Measurements from ENCODE around the gene NFKBIA.
"Not testable (repeated sequence)": the region's sequence is repeated elsewhere in the genome, so short reads cannot be mapped to it uniquely, and the experiment has no call there.

NFKBIA gene

GRCh38 chr14:35384455-35385041 lies 20.0 kb downstream of the NFKBIA start:
- no peak overlapping the region for H3K4me3 ChIP-seq (ENCODE audit: low read depth, low read length, poor library complexity, severe bottlenecking)
- H3K9me3 ChIP-seq (ENCODE audit: low read length): no peaks in the 10 kb centered on the region
- no peak overlapping the region for H3K27ac ChIP-seq (ENCODE audit: low read depth, low read length, poor library complexity, severe bottlenecking)
- no peak overlapping the region for H2AFZ ChIP-seq (ENCODE audit: low read length)
- no peaks in the 10 kb centered on the region for H3F3A ChIP-seq (ENCODE audit: insufficient read depth, low read length)
- no peaks in the 10 kb centered on the region for H4K20me1 ChIP-seq (ENCODE audit: insufficient read depth, low read length)
- no peaks in the 10 kb centered on the region for H3K9me2 ChIP-seq (ENCODE audit: low read depth, low read length)
- TF ChIP-seq CTCF (IDR thresholded peaks at IDR 0.05; ENCODE audit: low read length) (no peak), EZH2 (IDR thresholded peaks at IDR 0.05; ENCODE audit: borderline replicate concordance, low read length) (no peak)
- no peaks in the 10 kb centered on the region for H3K27me3 ChIP-seq (ENCODE audit: insufficient read depth, low read length)
- H3K4me2 ChIP-seq (ENCODE audit: low read length): no peak overlapping the region
- H3K36me3 ChIP-seq (ENCODE audit: insufficient read depth, low read length): no peaks in the 10 kb centered on the region; the same call in 1 of the 2 replicates
- no peak overlapping the region for H3K9ac ChIP-seq (ENCODE audit: low read length)
- no peaks in the 10 kb centered on the region for H3K79me2 ChIP-seq (ENCODE audit: insufficient read depth, low read length)
- H3K4me1 ChIP-seq (ENCODE audit: insufficient read depth, low read length, severe bottlenecking): no peaks in the 10 kb centered on the region

- no peak overlapping the region for H3K4me3 ChIP-seq (ENCODE audit: low read depth, low read length, poor library complexity, severe bottlenecking)
- no peak overlapping the region for H3K9ac ChIP-seq (ENCODE audit: low read length)
- no peak overlapping the region for H3K27ac ChIP-seq (ENCODE audit: low read depth, low read length, poor library complexity, severe bottlenecking)
- no peak overlapping the region for H3K4me2 ChIP-seq (ENCODE audit: low read length)
- TF ChIP-seq EZH2 (IDR thresholded peaks at IDR 0.05; ENCODE audit: borderline replicate concordance, low read length) (no peak), CTCF (IDR thresholded peaks at IDR 0.05; ENCODE audit: low read length) (no peak)
- H4K20me1 ChIP-seq (ENCODE audit: insufficient read depth, low read length): no peaks in the 10 kb centered on the region
- no peaks in the 10 kb centered on the region; the same call in 1 of the 2 replicates for H3K36me3 ChIP-seq (ENCODE audit: insufficient read depth, low read length)
- no peaks in the 10 kb centered on the region for H3K9me3 ChIP-seq (ENCODE audit: low read length)
- no peak overlapping the region for H2AFZ ChIP-seq (ENCODE audit: low read length)
- H3K4me1 ChIP-seq (ENCODE audit: insufficient read depth, low read length, severe bottlenecking): no peaks in the 10 kb centered on the region
- H3K9me2 ChIP-seq (ENCODE audit: low read depth, low read length): no peaks in the 10 kb centered on the region
- no peaks in the 10 kb centered on the region for H3K79me2 ChIP-seq (ENCODE audit: insufficient read depth, low read length)
- no peaks in the 10 kb centered on the region for H3K27me3 ChIP-seq (ENCODE audit: insufficient read depth, low read length)
- no peaks in the 10 kb centered on the region for H3F3A ChIP-seq (ENCODE audit: insufficient read depth, low read length)
These were observed 20.7 kb downstream of the NFKBIA start for GRCh38 chr14:35383569-35384454.

GRCh38 chr14:35380794-35381193 lies 23.8 kb downstream of the NFKBIA start:
- Histone ChIP-seq H3K27me3 (ENCODE audit: insufficient read depth, low read length) (no peaks in the 10 kb centered on the region), H3F3A (ENCODE audit: insufficient read depth, low read length) (no peaks in the 10 kb centered on the region), H3K79me2 (ENCODE audit: insufficient read depth, low read length) (no peaks in the 10 kb centered on the region), H2AFZ (ENCODE audit: low read length) (no peak overlapping the region), H3K36me3 (ENCODE audit: insufficient read depth, low read length) (no peaks in the 10 kb centered on the region), H3K9me2 (ENCODE audit: low read depth, low read length) (no peaks in the 10 kb centered on the region), H3K4me3 (ENCODE audit: low read depth, low read length, poor library complexity, severe bottlenecking) (no peak overlapping the region), H3K4me1 (ENCODE audit: insufficient read depth, low read length, severe bottlenecking) (no peaks in the 10 kb centered on the region), H3K9me3 (ENCODE audit: low read length) (no peaks in the 10 kb centered on the region), H4K20me1 (ENCODE audit: insufficient read depth, low read length) (no peaks in the 10 kb centered on the region), H3K9ac (ENCODE audit: low read length) (no peak overlapping the region), H3K27ac (ENCODE audit: low read depth, low read length, poor library complexity, severe bottlenecking) (no peak overlapping the region), H3K4me2 (ENCODE audit: low read length) (no peak overlapping the region)
- TF ChIP-seq EZH2 (IDR thresholded peaks at IDR 0.05; ENCODE audit: borderline replicate concordance, low read length) (no peak), CTCF (IDR thresholded peaks at IDR 0.05; ENCODE audit: low read length) (no peak)

- H3K9me3 ChIP-seq (ENCODE audit: low read length); H3K27ac ChIP-seq (ENCODE audit: low read depth, low read length, poor library complexity, severe bottlenecking); H4K20me1 ChIP-seq (ENCODE audit: insufficient read depth, low read length); H3K36me3 ChIP-seq (ENCODE audit: insufficient read depth, low read length); H3K4me2 ChIP-seq (ENCODE audit: low read length); H3K9ac ChIP-seq (ENCODE audit: low read length); H2AFZ ChIP-seq (ENCODE audit: low read length); H3K79me2 ChIP-seq (ENCODE audit: insufficient read depth, low read length); H3K9me2 ChIP-seq (ENCODE audit: low read depth, low read length); H3F3A ChIP-seq (ENCODE audit: insufficient read depth, low read length); H3K4me3 ChIP-seq (ENCODE audit: low read depth, low read length, poor library complexity, severe bottlenecking); H3K27me3 ChIP-seq (ENCODE audit: insufficient read depth, low read length); H3K4me1 ChIP-seq (ENCODE audit: insufficient read depth, low read length, severe bottlenecking): not testable (repeated sequence)
These were observed 25.2 kb downstream of the NFKBIA start for GRCh38 chr14:35379234-35379933.

All from OCI-LY1 (cell line).